Liver (tissue), 9 donors: ENCODE measurements around the gene AEBP2. TPM values are rescaled to one million over a fixed set of nuclear protein-coding genes. Genes with fewer than 3 reads are reported as not detected.

Experiments
- DNase-seq: peaks from one replicate; pipeline ENCODE4 v3.0.0-alpha.2; 2017; ENCODE audit warnings: low spot score
- H3K27ac ChIP-seq, 2 donors: one replicate each; pipeline ENCODE4 v1.7.0; 2013; ENCODE audit warnings: inconsistent platforms in 2 of 2, low read length in 2 of 2, control low read depth in 1 of 2, low read depth in 1 of 2, mild to moderate bottlenecking in 1 of 2
- H3K27me3 ChIP-seq, 4 donors: one replicate each; pipeline versions ENCODE4 v1.6.1 to v1.7.0; 2013; ENCODE audit warnings: low read length in 3 of 4, inconsistent platforms in 1 of 4, mild to moderate bottlenecking in 1 of 4, moderate library complexity in 1 of 4; ENCODE audit not compliant: control insufficient read depth in 4 of 4, insufficient read depth in 4 of 4
- H3K36me3 ChIP-seq, 4 donors: one replicate each; pipeline versions ENCODE4 v1.6.1 to v1.7.0; 2013; ENCODE audit warnings: low read length in 3 of 4, mild to moderate bottlenecking in 3 of 4, low read depth in 1 of 4, moderate library complexity in 1 of 4; ENCODE audit not compliant: control insufficient read depth in 4 of 4, insufficient read depth in 3 of 4
- H3K4me1 ChIP-seq, 4 donors: one replicate each; pipeline versions ENCODE4 v1.6.1 to v1.7.0; 2013; ENCODE audit warnings: low read length in 3 of 4, mild to moderate bottlenecking in 3 of 4, moderate library complexity in 1 of 4; ENCODE audit not compliant: control insufficient read depth in 4 of 4, insufficient read depth in 4 of 4
- H3K4me3 ChIP-seq, 3 donors: one replicate each; pipeline versions ENCODE4 v1.6.1 to v1.7.0; 2013; ENCODE audit warnings: low read length in 3 of 3, control low read depth in 1 of 3, low read depth in 1 of 3, mild to moderate bottlenecking in 1 of 3
- H3K9ac ChIP-seq, 2 donors: one replicate each; pipeline ENCODE4 v1.7.0; 2013; ENCODE audit warnings: low read length in 2 of 2, mild to moderate bottlenecking in 2 of 2, moderate library complexity in 2 of 2, control low read depth in 1 of 2, low read depth in 1 of 2
- H3K9me3 ChIP-seq, 4 donors: one replicate each; pipeline versions ENCODE4 v1.6.1 to v1.7.0; 2013; ENCODE audit warnings: low read length in 3 of 4; ENCODE audit not compliant: control insufficient read depth in 4 of 4
- FOXA1 ChIP-seq: IDR thresholded peaks from 2 replicates; pipeline ENCODE4 v1.6.1; 2016; ENCODE audit warnings: antibody characterized with exemption
- FOXA2 ChIP-seq: IDR thresholded peaks from 2 replicates; pipeline ENCODE4 v1.6.1; 2016; ENCODE audit warnings: antibody characterized with exemption
- GABPA ChIP-seq, 2 donors: IDR thresholded peaks in 1 of 2; conservative IDR thresholded peaks in 1 of 2; 2 replicates each; pipeline ENCODE4 v1.6.1; 2016; ENCODE audit warnings: antibody characterized with exemption in 2 of 2, mild to moderate bottlenecking in 1 of 2, moderate library complexity in 1 of 2
- HNF4G ChIP-seq: IDR thresholded peaks from 2 replicates; pipeline ENCODE4 v1.6.1; 2016; ENCODE audit warnings: antibody characterized with exemption
- JUND ChIP-seq, 2 donors: IDR thresholded peaks; 2 replicates each; pipeline ENCODE4 v1.6.1; 2016; ENCODE audit warnings: antibody characterized with exemption in 2 of 2
- NR2F2 ChIP-seq: IDR thresholded peaks from 2 replicates; pipeline ENCODE4 v1.6.1; 2016; ENCODE audit warnings: antibody characterized with exemption
- RAD21 ChIP-seq, 2 donors: IDR thresholded peaks; 2 replicates each; pipeline ENCODE4 v1.6.1; 2016; ENCODE audit warnings: antibody characterized with exemption in 2 of 2, mild to moderate bottlenecking in 2 of 2
- RXRA ChIP-seq, 2 donors: IDR thresholded peaks; 2 replicates each; pipeline ENCODE4 v1.6.1; 2017 to 2018; ENCODE audit warnings: antibody characterized with exemption in 2 of 2, mild to moderate bottlenecking in 1 of 2
- SP1 ChIP-seq: IDR thresholded peaks from 2 replicates; pipeline ENCODE4 v1.6.1; 2018; ENCODE audit warnings: antibody characterized with exemption, mild to moderate bottlenecking
- TAF1 ChIP-seq: conservative IDR thresholded peaks from 2 replicates; pipeline ENCODE4 v1.6.1; 2016; ENCODE audit warnings: antibody characterized with exemption, mild to moderate bottlenecking
- YY1 ChIP-seq: IDR thresholded peaks from 2 replicates; pipeline ENCODE4 v1.6.1; 2016; ENCODE audit warnings: antibody characterized with exemption, mild to moderate bottlenecking
- ZBTB33 ChIP-seq: IDR thresholded peaks from 2 replicates; pipeline ENCODE4 v1.6.1; 2016; ENCODE audit warnings: antibody characterized with exemption
- WGBS: extraction: QIAGEN DNeasy Blood & Tissue Kit; methylation state at CpG from one replicate; pipeline ENCODE4 v1.1.7; 2013; 5-methylcytosine and 5-hydroxymethylcytosine counted together
- polyA plus RNA-seq, 2 donors: library from polyadenylated mRNA; stranded (reverse) in 1 of 2; unstranded in 1 of 2; fragments of 200-250 nt in 1 of 2; fragments of >200 nt in 1 of 2; fragmentation: Nextera tagmentation in 1 of 2; extraction: Ambion mirVana in 1 of 2; gene quantifications; one replicate each; pipeline versions ENCODE4 v1.2.1 to v1.2.3, GENCODE V29; 2013 to 2015
- total RNA-seq, 2 donors: library from RNA; depleted of rRNA; stranded (reverse); fragments of >200 nt; gene quantifications; one replicate each; pipeline ENCODE4 v1.2.3, GENCODE V29; 2014
- TF ChIP-seq, protein P1 (sequence below): IDR thresholded peaks from 2 replicates; pipeline ENCODE4 v1.6.1; 2016; ENCODE audit warnings: antibody characterized with exemption
- TF ChIP-seq, protein P2 (sequence below): IDR thresholded peaks from 2 replicates; pipeline ENCODE4 v1.6.1; 2016; ENCODE audit warnings: antibody characterized with exemption, mild to moderate bottlenecking
- donor health status: healthy.
- donor health status: healthy.
- donor health status: healthy.
- donor health status: healthy.
- donor health status: healthy.

Gene AEBP2
- total and polyA plus RNA-seq, 4 donors = 4.6 to 18.8 (median 8.9) TPM

- H3K9ac ChIP-seq = no peak overlapping the region
- H3K4me1 ChIP-seq = peaks cover 0 to 4% (median 0%) of the 10 kb centered on the region in 4 donors
- H3K27me3 ChIP-seq = no peaks in the 10 kb centered on the region
- no peaks in the 10 kb centered on the region for H3K9me3 ChIP-seq
- H3K36me3 ChIP-seq = peaks cover 0 to 5% (median 2%) of the 10 kb centered on the region in 4 donors
- DNase-seq = no peak
- H3K4me3 ChIP-seq = no peak overlapping the region
- WGBS = 97% methylated on average over 8 of the region's 8 CpGs
- no peak overlapping the region for H3K27ac ChIP-seq
- TF ChIP-seq TAF1 (no peak), HNF4G (no peak), JUND (IDR thresholded peaks at IDR 0.05) (no peak), SP1 (no peak), GABPA (IDR thresholded peaks at IDR 0.05 in 1 of 2, conservative IDR thresholded peaks at IDR 0.05 in 1 of 2) (no peak), FOXA2 (no peak)
Measured at GRCh38 chr12:19477071-19477470, 37.8 kb downstream of the AEBP2 start.

DNA sequence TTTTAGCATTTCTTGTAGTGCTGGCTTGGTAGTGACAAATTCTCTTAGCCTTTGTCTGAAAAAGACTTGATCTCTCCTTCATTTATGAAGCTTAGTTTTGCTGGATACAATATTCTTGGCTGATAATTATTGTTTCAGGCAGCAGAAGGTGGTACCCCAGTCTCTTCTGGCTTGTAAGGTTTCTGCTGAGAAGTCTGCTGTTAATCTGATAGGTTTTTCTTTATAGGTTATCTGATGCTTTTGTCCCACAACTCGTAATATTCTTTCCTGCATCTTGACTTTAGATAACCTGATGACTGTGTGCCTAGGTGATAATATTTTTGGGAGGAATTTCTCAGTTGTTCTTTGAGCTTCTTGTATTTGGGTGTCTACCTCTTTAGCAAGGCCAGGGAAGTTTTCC, 41.2 kb downstream of the AEBP2 start:
- no peak for DNase-seq
- Histone ChIP-seq H3K36me3 (no peaks in the 10 kb centered on the region), H3K27ac (no peak overlapping the region), H3K4me3 (no peak overlapping the region), H3K9me3 (no peaks in the 10 kb centered on the region), H3K4me1 (peaks cover 0 to 5% (median 3%) of the 10 kb centered on the region in 4 donors), H3K9ac (no peak overlapping the region), H3K27me3 (no peaks in the 10 kb centered on the region)
- 99% methylated on average over 1 of the region's 1 CpG for WGBS
- TF ChIP-seq, protein P1, sequence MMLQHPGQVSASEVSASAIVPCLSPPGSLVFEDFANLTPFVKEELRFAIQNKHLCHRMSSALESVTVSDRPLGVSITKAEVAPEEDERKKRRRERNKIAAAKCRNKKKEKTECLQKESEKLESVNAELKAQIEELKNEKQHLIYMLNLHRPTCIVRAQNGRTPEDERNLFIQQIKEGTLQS = no peak
- TF ChIP-seq HNF4G = no peak
- no peak for TF ChIP-seq ZBTB33
- TF ChIP-seq FOXA1 = no peak
- TF ChIP-seq JUND (IDR thresholded peaks at IDR 0.05) = no peak
- TF ChIP-seq FOXA2 = no peak
- TF ChIP-seq TAF1 = no peak
- TF ChIP-seq, protein P2, sequence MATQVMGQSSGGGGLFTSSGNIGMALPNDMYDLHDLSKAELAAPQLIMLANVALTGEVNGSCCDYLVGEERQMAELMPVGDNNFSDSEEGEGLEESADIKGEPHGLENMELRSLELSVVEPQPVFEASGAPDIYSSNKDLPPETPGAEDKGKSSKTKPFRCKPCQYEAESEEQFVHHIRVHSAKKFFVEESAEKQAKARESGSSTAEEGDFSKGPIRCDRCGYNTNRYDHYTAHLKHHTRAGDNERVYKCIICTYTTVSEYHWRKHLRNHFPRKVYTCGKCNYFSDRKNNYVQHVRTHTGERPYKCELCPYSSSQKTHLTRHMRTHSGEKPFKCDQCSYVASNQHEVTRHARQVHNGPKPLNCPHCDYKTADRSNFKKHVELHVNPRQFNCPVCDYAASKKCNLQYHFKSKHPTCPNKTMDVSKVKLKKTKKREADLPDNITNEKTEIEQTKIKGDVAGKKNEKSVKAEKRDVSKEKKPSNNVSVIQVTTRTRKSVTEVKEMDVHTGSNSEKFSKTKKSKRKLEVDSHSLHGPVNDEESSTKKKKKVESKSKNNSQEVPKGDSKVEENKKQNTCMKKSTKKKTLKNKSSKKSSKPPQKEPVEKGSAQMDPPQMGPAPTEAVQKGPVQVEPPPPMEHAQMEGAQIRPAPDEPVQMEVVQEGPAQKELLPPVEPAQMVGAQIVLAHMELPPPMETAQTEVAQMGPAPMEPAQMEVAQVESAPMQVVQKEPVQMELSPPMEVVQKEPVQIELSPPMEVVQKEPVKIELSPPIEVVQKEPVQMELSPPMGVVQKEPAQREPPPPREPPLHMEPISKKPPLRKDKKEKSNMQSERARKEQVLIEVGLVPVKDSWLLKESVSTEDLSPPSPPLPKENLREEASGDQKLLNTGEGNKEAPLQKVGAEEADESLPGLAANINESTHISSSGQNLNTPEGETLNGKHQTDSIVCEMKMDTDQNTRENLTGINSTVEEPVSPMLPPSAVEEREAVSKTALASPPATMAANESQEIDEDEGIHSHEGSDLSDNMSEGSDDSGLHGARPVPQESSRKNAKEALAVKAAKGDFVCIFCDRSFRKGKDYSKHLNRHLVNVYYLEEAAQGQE = no peak
- no peak for TF ChIP-seq RXRA (IDR thresholded peaks at IDR 0.05)
- TF ChIP-seq YY1 = no peak
- no peak for TF ChIP-seq NR2F2
- no peak for TF ChIP-seq RAD21 (IDR thresholded peaks at IDR 0.05)
- no peak for TF ChIP-seq SP1

DNA sequence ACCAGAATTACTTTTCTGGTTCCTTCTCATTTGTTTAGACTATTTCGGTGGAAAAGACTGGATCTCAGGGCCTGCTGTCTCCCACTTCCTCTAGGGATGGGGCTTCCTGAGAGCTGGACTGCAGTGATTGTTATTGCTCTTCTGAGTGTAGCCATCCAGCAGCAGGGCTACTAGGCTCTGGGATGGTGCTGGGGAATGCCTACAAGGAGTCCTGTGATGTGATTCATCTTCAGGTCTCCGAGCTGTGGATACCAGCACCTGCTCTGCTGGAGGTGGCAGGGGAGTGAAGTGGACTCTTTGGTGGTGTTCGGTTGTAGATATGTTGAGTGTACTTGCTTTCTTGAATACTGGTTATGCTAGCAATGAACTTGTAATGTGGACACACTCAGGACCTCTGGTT, 42.7 kb downstream of the AEBP2 start:
- no peak overlapping the region for H3K27ac ChIP-seq
- 73% methylated on average over 3 of the region's 3 CpGs for WGBS
- no peak for DNase-seq
- H3K4me3 ChIP-seq = no peak overlapping the region
- TF ChIP-seq, protein P2 = no peak
- H3K27me3 ChIP-seq = no peaks in the 10 kb centered on the region
- H3K4me1 ChIP-seq = peaks cover 0 to 5% (median 3%) of the 10 kb centered on the region in 4 donors
- no peaks in the 10 kb centered on the region for H3K9me3 ChIP-seq
- H3K36me3 ChIP-seq = no peaks in the 10 kb centered on the region
- H3K9ac ChIP-seq = no peak overlapping the region
